DND-41 (cell line): Measurements from ENCODE around the gene RNF213.

Experiments used
- CTCF ChIP-seq: IDR thresholded peaks from 2 replicates; pipeline ENCODE4 v1.5.1; 2012; ENCODE audit warnings: borderline replicate concordance, low read length, moderate library complexity, mild to moderate bottlenecking; ENCODE audit not compliant: poor library complexity, severe bottlenecking; ENCODE audit errors: extremely low read depth
- EZH2 ChIP-seq: IDR thresholded peaks from 3 replicates; pipeline ENCODE4 v1.6.1; 2012; ENCODE audit warnings: borderline replicate concordance, low read depth, mild to moderate bottlenecking, moderate library complexity, low read length, inconsistent platforms; ENCODE audit not compliant: severe bottlenecking

- no peak for TF ChIP-seq CTCF
- TF ChIP-seq EZH2, result no peak
Observed at GRCh38 chr17:80374039-80374731, 113.5 kb downstream of the RNF213 start.
